Esophagus muscularis mucosa (tissue), 4 donors: ENCODE measurements around the gene CXXC4. TPM values are rescaled to one million over a fixed set of nuclear protein-coding genes. Genes with fewer than 3 reads are reported as not detected.

Experiments used
- DNase-seq: peaks from one replicate; pipeline ENCODE4 v3.0.0-alpha.2; 2017; ENCODE audit errors: extremely low spot score
- H3K27ac ChIP-seq, 4 donors: fragments of 200-600 bp; sonication (generic); replicated peaks in 1 of 4; 1 replicate in 3 of 4; 2 replicates in 1 of 4; pipeline ENCODE4 v1.5.1; 2016 to 2019; ENCODE audit warnings: mild to moderate bottlenecking in 1 of 4
- H3K27me3 ChIP-seq, 4 donors: fragments of 200-600 bp; sonication (generic); one replicate each; pipeline versions ENCODE4 v1.5.1 to v1.6.0; 2016 to 2019
- H3K36me3 ChIP-seq, 4 donors: fragments of 200-600 bp; sonication (generic); one replicate each; pipeline ENCODE4 v1.5.1; 2016 to 2019
- H3K4me1 ChIP-seq, 4 donors: fragments of 200-600 bp; sonication (generic); one replicate each; pipeline ENCODE4 v1.5.1; 2016 to 2019
- H3K4me3 ChIP-seq, 4 donors: fragments of 200-600 bp; sonication (generic); 1 replicate in 2 of 4; 2 replicates in 2 of 4; pipeline ENCODE4 v1.5.1; 2016 to 2019; ENCODE audit warnings: mild to moderate bottlenecking in 4 of 4, moderate library complexity in 1 of 4
- H3K9me3 ChIP-seq, 4 donors: fragments of 200-600 bp; sonication (generic); 1 replicate in 3 of 4; 2 replicates in 1 of 4; pipeline ENCODE4 v1.5.1; 2016 to 2019
- CTCF ChIP-seq, 3 experiments: fragments of 200-600 bp in 2 of 3; fragments of 450-650 bp in 1 of 3; sonication (generic) in 2 of 3; IDR thresholded peaks; one replicate each; pipeline ENCODE4 v1.5.1; 2017 to 2019; ENCODE audit warnings: antibody characterized with exemption in 3 of 3, mild to moderate bottlenecking in 2 of 3, moderate library complexity in 1 of 3
- EP300 ChIP-seq: sonication (generic); formaldehyde crosslinking; IDR thresholded peaks from one replicate; pipeline ENCODE4 v1.6.1; 2017; ENCODE audit warnings: antibody characterized with exemption
- POLR2A ChIP-seq: fragments of 450-650 bp; IDR thresholded peaks from one replicate; pipeline ENCODE4 v1.6.1; 2017; ENCODE audit warnings: antibody characterized with exemption, moderate library complexity, mild to moderate bottlenecking, low read depth
- POLR2AphosphoS5 ChIP-seq, 2 donors: sonication (generic); formaldehyde crosslinking; IDR thresholded peaks; one replicate each; pipeline ENCODE4 v1.6.1; 2017; ENCODE audit warnings: antibody characterized with exemption in 2 of 2
- WGBS: methylation state at CpG from one replicate; pipeline ENCODE4 v1.1.5; 2018; 5-methylcytosine and 5-hydroxymethylcytosine counted together
- intact Hi-C: fragments of 100-400 bp; cut with DNase I; formaldehyde crosslinking; loops from one replicate; pipeline ENCODE4 v1.15.1; 2023
- total RNA-seq, 4 donors: library from RNA; depleted of rRNA; stranded (reverse); fragments of >200 nt; gene quantifications; one replicate each; pipeline versions ENCODE4 v1.1.0 to v1.2.1, GENCODE V29; 2016

CXXC4 gene
- total RNA-seq, 4 donors from 2014 or later = 1.7 to 3.3 (median 2.9) TPM

- Histone ChIP-seq H3K4me3 (no peak overlapping the region), H3K36me3 (no peaks in the 10 kb centered on the region), H3K27ac (no peak overlapping the region), H3K27me3 (no peaks in the 10 kb centered on the region), H3K4me1 (no peaks in the 10 kb centered on the region), H3K9me3 (no peaks in the 10 kb centered on the region)
- intact Hi-C loops = no loop called here
- DNase-seq = no peak
- WGBS = 33% methylated on average over 1 of the region's 1 CpG
- TF ChIP-seq EP300 (no peak), CTCF (IDR thresholded peaks at IDR 0.05) (peak; percentile 12 to 25 (median 25)), POLR2AphosphoS5 (IDR thresholded peaks at IDR 0.05) (no peak)
Measured at GRCh38 chr4:104451573-104451972, 43.1 kb downstream of the CXXC4 start.

- no peak for TF ChIP-seq EP300
- no peak for TF ChIP-seq CTCF (IDR thresholded peaks at IDR 0.05)
- TF ChIP-seq POLR2A = no peak
- TF ChIP-seq POLR2AphosphoS5 (IDR thresholded peaks at IDR 0.05) = no peak
- Histone ChIP-seq H3K27me3 (no peaks in the 10 kb centered on the region), H3K27ac (no peak overlapping the region), H3K4me3 (no peak overlapping the region), H3K9me3 (no peaks in the 10 kb centered on the region), H3K4me1 (no peaks in the 10 kb centered on the region), H3K36me3 (no peaks in the 10 kb centered on the region)
- 83% methylated on average over 3 of the region's 3 CpGs for WGBS
- DNase-seq = no peak
- intact Hi-C loops = no loop called here
Measured at GRCh38 chr4:104449537-104449936, 45.2 kb downstream of the CXXC4 start.

- intact Hi-C loops = no loop called here
- Histone ChIP-seq H3K9me3 (no peaks in the 10 kb centered on the region), H3K4me1 (no peaks in the 10 kb centered on the region), H3K4me3 (no peak overlapping the region), H3K36me3 (no peaks in the 10 kb centered on the region), H3K27ac (no peak overlapping the region), H3K27me3 (no peaks in the 10 kb centered on the region)
- no peak for DNase-seq
- TF ChIP-seq EP300 (no peak), POLR2A (no peak), POLR2AphosphoS5 (IDR thresholded peaks at IDR 0.05) (no peak), CTCF (IDR thresholded peaks at IDR 0.05) (no peak)
- 53% methylated on average over 2 of the region's 2 CpGs for whole genome bisulfite sequencing
Measured at GRCh38 chr4:104447294-104447693, 47.4 kb downstream of the CXXC4 start.

GRCh38 chr4:104446431-104447278, 48.0 kb downstream of the CXXC4 start:
- Histone ChIP-seq H3K27me3 (no peaks in the 10 kb centered on the region), H3K4me1 (no peaks in the 10 kb centered on the region), H3K4me3 (no peak overlapping the region), H3K9me3 (no peaks in the 10 kb centered on the region), H3K36me3 (no peaks in the 10 kb centered on the region), H3K27ac (no peak overlapping the region)
- intact Hi-C loops = no loop called here
- DNase-seq = no peak
- TF ChIP-seq EP300 (no peak), POLR2AphosphoS5 (IDR thresholded peaks at IDR 0.05) (no peak), POLR2A (no peak), CTCF (IDR thresholded peaks at IDR 0.05) (no peak)
- WGBS = 47% methylated on average over 5 of the region's 5 CpGs
